ENCODE data around the gene DNAAF9. TPM values are rescaled to one million over a fixed set of nuclear protein-coding genes. Genes with fewer than 3 reads are reported as not detected.

Gene DNAAF9
- total and polyA plus RNA-seq, 2 donors (not counting 1 experiment from before 2014, with no cell fraction given) = 11.7 to 19.2 TPM

GRCh38 chr20:3414122-3414521, 6.7 kb upstream of the DNAAF9 start:
- TF ChIP-seq CTCF (conservative IDR thresholded peaks at IDR 0.05 in 1 of 2, IDR thresholded peaks at IDR 0.05 in 1 of 2; ENCODE audit: low read depth in 1 of 2, low read length in 2 of 2) = no peak
- no peak for TF ChIP-seq EZH2 (IDR thresholded peaks at IDR 0.05; ENCODE audit: low read length, missing control alignments)
- Histone ChIP-seq H3K27ac (ENCODE audit: insufficient read depth, low read length) (no peak overlapping the region), H3K36me3 (ENCODE audit: control insufficient read depth, insufficient read depth, low read length) (no peaks in the 10 kb centered on the region), H2AFZ (ENCODE audit: low read length) (no peak overlapping the region), H3K9me3 (ENCODE audit: control insufficient read depth, insufficient read depth, low read depth, low read length) (no peaks in the 10 kb centered on the region), H3K4me2 (ENCODE audit: extremely low read depth, insufficient read depth, low read length) (no peak overlapping the region), H3K4me1 (ENCODE audit: control insufficient read depth, extremely low read depth, insufficient read depth, low read length) (no peaks in the 10 kb centered on the region), H3K79me2 (ENCODE audit: control insufficient read depth, insufficient read depth, low read length) (no peaks in the 10 kb centered on the region), H3K4me3 (replicated peaks in 1 of 4; ENCODE audit: control extremely low read depth in 1 of 4, insufficient read depth in 1 of 4, low read depth in 3 of 4, low read length in 4 of 4) (no peak overlapping the region), H4K20me1 (ENCODE audit: control insufficient read depth, extremely low read depth, insufficient read depth, low read length) (no peaks in the 10 kb centered on the region), H3K27me3 (ENCODE audit: control insufficient read depth, insufficient read depth, low read length) (no peaks in the 10 kb centered on the region), H3K9ac (ENCODE audit: insufficient read depth, low read length) (no peak overlapping the region)
- DNase-seq (ENCODE audit: low read depth in 2 of 2) = no peak

- H4K20me1 ChIP-seq (ENCODE audit: control insufficient read depth, extremely low read depth, insufficient read depth, low read length) = no peaks in the 10 kb centered on the region
- H3K9me3 ChIP-seq (ENCODE audit: control insufficient read depth, insufficient read depth, low read depth, low read length) = no peaks in the 10 kb centered on the region
- H3K4me1 ChIP-seq (ENCODE audit: control insufficient read depth, extremely low read depth, insufficient read depth, low read length) = no peaks in the 10 kb centered on the region
- TF ChIP-seq EZH2 (IDR thresholded peaks at IDR 0.05; ENCODE audit: low read length, missing control alignments) (no peak), CTCF (conservative IDR thresholded peaks at IDR 0.05 in 1 of 2, IDR thresholded peaks at IDR 0.05 in 1 of 2; ENCODE audit: low read depth in 1 of 2, low read length in 2 of 2) (no peak)
- H3K4me3 ChIP-seq (replicated peaks in 1 of 4; ENCODE audit: control extremely low read depth in 1 of 4, insufficient read depth in 1 of 4, low read depth in 3 of 4, low read length in 4 of 4) = no peak overlapping the region
- no peaks in the 10 kb centered on the region for H3K79me2 ChIP-seq (ENCODE audit: control insufficient read depth, insufficient read depth, low read length)
- no peak overlapping the region for H3K4me2 ChIP-seq (ENCODE audit: extremely low read depth, insufficient read depth, low read length)
- H3K9ac ChIP-seq (ENCODE audit: insufficient read depth, low read length) = no peak overlapping the region
- no peak for DNase-seq (ENCODE audit: low read depth in 2 of 2)
- H3K27ac ChIP-seq (ENCODE audit: insufficient read depth, low read length) = no peak overlapping the region
- H3K27me3 ChIP-seq (ENCODE audit: control insufficient read depth, insufficient read depth, low read length) = no peaks in the 10 kb centered on the region
- no peaks in the 10 kb centered on the region for H3K36me3 ChIP-seq (ENCODE audit: control insufficient read depth, insufficient read depth, low read length)
- H2AFZ ChIP-seq (ENCODE audit: low read length) = no peak overlapping the region
Measured at GRCh38 chr20:3413393-3413889, 6.0 kb upstream of the DNAAF9 start.

DNA sequence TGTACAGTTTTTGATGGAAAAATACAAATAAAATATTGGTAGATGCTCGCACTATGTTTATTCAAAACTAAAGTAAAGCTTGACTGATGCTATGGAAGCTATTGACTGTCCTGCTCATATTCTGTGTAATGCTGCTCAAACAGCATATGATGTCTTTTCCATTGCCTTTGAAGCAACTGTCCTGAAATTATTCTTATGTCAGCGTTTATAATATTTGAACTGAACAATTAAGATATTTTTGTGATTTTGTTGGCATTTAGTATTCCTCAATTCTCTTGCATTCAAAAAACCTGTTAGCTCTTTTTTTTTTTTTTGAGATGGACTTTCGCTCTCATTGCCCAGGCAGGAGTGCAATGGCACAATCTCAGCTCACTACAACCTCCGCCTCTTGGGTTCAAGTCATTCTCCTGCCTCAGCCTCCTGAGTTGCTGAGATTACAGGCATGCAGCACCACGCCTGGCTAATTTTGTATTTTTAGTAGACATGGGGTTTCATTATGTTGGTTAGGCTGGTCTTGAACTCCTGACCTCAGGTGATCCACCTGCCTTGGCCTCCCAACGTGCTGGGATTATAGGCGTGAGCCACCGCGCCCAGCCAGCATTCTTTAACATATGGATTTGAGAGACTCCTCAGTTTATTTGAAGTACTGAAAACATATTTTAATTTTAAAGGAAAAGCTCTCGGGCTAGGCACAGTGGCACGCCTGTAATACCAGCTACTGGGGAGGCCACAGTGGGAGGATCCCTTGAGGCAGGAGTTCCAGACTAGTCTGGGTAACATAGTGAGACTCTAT, 5.3 kb upstream of the DNAAF9 start:
- H3K4me1 ChIP-seq (ENCODE audit: control insufficient read depth, extremely low read depth, insufficient read depth, low read length) = no peaks in the 10 kb centered on the region
- TF ChIP-seq EZH2 (IDR thresholded peaks at IDR 0.05; ENCODE audit: low read length, missing control alignments) = no peak
- TF ChIP-seq CTCF (conservative IDR thresholded peaks at IDR 0.05 in 1 of 2, IDR thresholded peaks at IDR 0.05 in 1 of 2; ENCODE audit: low read depth in 1 of 2, low read length in 2 of 2) = no peak
- no peaks in the 10 kb centered on the region for H4K20me1 ChIP-seq (ENCODE audit: control insufficient read depth, extremely low read depth, insufficient read depth, low read length)

More for the DNA sequence above, 5.3 kb upstream of the DNAAF9 start:
- no peak overlapping the region for H3K4me2 ChIP-seq (ENCODE audit: extremely low read depth, insufficient read depth, low read length)
- H3K4me3 ChIP-seq (replicated peaks in 1 of 4; ENCODE audit: control extremely low read depth in 1 of 4, insufficient read depth in 1 of 4, low read depth in 3 of 4, low read length in 4 of 4) = no peak overlapping the region
- H2AFZ ChIP-seq (ENCODE audit: low read length) = no peak overlapping the region
- H3K79me2 ChIP-seq (ENCODE audit: control insufficient read depth, insufficient read depth, low read length) = no peaks in the 10 kb centered on the region
- H3K27ac ChIP-seq (ENCODE audit: insufficient read depth, low read length) = no peak overlapping the region
- no peak overlapping the region for H3K9ac ChIP-seq (ENCODE audit: insufficient read depth, low read length)
- H3K36me3 ChIP-seq (ENCODE audit: control insufficient read depth, insufficient read depth, low read length) = no peaks in the 10 kb centered on the region
- no peaks in the 10 kb centered on the region for H3K9me3 ChIP-seq (ENCODE audit: control insufficient read depth, insufficient read depth, low read depth, low read length)
- no peaks in the 10 kb centered on the region for H3K27me3 ChIP-seq (ENCODE audit: control insufficient read depth, insufficient read depth, low read length)
- no peak for DNase-seq (ENCODE audit: low read depth in 2 of 2)
